LNCaP clone FGC (cell line): ENCODE measurements around the gene RANBP17.

Experiments
- DNase-seq: peaks from one replicate; pipeline ENCODE4 v3.0.0-alpha.2; 2011; ENCODE audit warnings: low read depth
- H3K4me3 ChIP-seq: 2 replicates; pipeline ENCODE4 v1.5.1; 2011; ENCODE audit warnings: mild to moderate bottlenecking, low read depth, low read length, control low read depth
- CTCF ChIP-seq: IDR thresholded peaks from 2 replicates; pipeline ENCODE4 v1.5.1; 2012; ENCODE audit warnings: mild to moderate bottlenecking; ENCODE audit not compliant: control insufficient read depth, insufficient read depth; ENCODE audit errors: extremely low read depth

Gene RANBP17

DNA sequence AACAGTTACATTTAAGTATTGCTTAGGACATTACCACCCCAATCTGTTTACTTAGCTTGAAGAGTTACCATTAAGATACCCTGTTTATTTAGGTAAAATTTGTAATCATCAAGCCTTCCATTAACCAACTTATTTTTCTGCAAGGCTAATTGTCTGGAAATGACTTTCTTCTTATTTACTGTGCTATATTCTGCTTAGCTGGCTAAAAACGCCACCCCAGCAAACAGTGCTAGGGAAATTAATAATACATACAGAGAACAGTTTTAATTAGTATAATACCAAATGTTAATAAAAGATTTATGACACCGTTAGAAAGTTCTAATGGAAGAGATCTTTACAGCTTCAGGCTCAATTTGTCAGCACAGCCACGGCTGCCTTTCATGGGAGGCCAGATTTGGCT is 461.2 kb downstream of the RANBP17 start:
- no peak for TF ChIP-seq CTCF
- no peak for DNase-seq
- no peak overlapping the region for H3K4me3 ChIP-seq

- TF ChIP-seq CTCF: no peak
- no peak overlapping the region for H3K4me3 ChIP-seq
- DNase-seq: peak; percentile 18
Measured at GRCh38 chr5:171323806-171324632, 462.2 kb downstream of the RANBP17 start.

DNA sequence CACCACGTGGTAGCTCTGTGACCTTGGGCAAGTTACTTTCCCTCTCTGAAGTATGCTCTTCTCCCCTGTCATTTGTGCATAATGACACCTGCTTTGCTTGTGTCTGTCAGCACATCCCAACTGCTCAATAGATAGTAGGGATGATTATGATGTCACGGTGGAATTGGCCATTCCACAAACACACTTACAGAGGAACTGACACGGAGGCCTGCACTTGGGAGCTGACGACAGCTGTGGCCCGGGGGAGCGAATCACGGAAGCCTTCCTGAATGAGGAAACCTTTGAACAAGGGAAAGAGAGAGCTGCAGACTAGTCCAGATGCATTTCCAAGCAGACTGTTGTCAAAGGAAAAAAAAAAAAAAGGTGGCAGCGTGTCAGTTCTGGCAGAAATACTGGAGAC is 468.2 kb downstream of the RANBP17 start:
- no peak overlapping the region for H3K4me3 ChIP-seq
- no peak for DNase-seq
- TF ChIP-seq CTCF: no peak

DNA sequence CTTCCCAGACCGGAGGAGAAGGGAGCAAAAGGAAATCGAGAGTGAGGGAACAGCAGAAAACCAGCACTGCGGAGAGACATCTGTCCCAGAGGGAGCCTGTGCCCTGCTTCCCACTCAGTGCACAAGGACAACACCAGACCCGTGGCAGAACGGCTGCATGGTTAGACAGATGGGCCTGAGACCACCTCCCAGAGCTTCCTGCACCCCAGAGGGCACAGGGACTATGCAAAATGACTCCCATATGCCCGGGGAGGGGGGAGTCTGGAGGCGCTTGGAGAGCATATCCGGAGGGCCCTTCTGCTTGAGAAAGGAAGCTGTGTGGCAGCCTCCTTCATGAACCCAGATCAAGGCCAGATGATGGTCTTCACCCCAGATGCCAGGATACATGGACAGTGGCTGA is 473.8 kb downstream of the RANBP17 start:
- H3K4me3 ChIP-seq: no peak overlapping the region
- TF ChIP-seq CTCF: no peak
- no peak for DNase-seq

DNA sequence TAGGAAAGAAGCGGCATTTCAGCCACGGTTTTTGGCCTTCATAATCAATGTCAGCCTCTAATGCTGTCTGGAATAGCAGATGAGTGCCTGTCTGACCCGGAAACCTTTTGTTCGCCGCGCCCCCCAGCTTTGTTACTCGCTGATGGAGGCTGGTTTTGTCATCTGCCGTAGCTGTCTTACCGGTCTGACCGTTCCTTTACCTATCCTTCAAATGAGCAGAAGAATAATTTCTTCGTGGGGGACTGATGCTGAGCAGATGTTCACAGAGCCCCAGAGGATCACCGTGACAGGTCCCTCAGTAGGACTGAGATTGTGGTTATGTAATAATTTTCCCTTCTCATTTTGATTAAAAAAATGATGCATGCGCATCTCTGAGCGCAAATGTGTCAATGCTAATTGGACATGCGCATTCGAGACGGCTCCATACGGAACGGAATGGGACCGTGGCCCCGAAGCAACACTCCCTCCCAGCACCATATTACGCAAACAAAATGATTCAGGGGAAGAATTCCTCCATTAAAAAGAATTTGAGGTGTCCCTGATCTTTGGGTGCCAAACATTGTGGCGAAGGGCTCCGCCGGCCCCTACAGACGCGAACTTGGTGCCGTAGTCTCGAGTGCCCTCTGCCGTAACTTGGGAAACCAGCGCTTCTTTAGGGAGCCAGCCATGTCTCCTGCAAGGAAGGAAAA is 474.8 kb downstream of the RANBP17 start:
- H3K4me3 ChIP-seq: peak overlapping the region; percentile 56
- TF ChIP-seq CTCF: peak; percentile 75
- peak; percentile 25 for DNase-seq

DNA sequence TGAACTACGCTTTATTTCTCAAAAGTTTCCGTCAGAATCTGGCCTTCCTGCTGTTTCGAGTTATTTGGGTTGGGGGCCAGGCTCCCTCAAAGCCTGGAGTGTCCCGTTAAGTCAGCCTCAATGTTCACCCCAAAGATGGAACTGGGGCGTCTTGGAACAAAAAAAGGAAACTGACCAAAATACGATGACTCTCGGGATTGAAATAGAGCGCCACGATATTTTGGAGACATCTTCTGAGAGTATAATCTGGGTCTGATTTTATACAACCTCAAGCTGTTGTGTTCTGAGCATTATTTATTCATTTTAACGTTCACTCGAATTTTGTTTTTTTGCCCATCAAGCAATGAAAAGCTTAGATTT is 475.4 kb downstream of the RANBP17 start:
- no peak for TF ChIP-seq CTCF
- no peak for DNase-seq
- H3K4me3 ChIP-seq: peak overlapping the region; percentile 56
